ENCODE data around the gene TAS1R1. TPM values are rescaled to one million over a fixed set of nuclear protein-coding genes. Genes with fewer than 3 reads are reported as not detected.

Gene TAS1R1
- total and polyA plus RNA-seq, 10 of the 15 experiments (the other 5 are each of a cell fraction or from before 2014, with no cell fraction given), result 0.03 to 0.06 (median 0.04) TPM; not detected in 7

- TF ChIP-seq HSF1 (IDR thresholded peaks at IDR 0.05; ENCODE audit: low read depth, low read length), result no peak
These were observed 15.0 kb downstream of the TAS1R1 start (continued) for GRCh38 chr1:6570100-6570499.

GRCh38 chr1:6570987-6571386, 15.9 kb downstream of the TAS1R1 start:
- no peak for ATAC-seq
- no peak for TF ChIP-seq RELA (IDR thresholded peaks at IDR 0.05; ENCODE audit: borderline replicate concordance, partially characterized antibody)
- TF ChIP-seq RELB (IDR thresholded peaks at IDR 0.05; ENCODE audit: low read depth), result no peak
- no peak for TF ChIP-seq ASH2L (IDR thresholded peaks at IDR 0.05; ENCODE audit: borderline replicate concordance, low read depth)
- TF ChIP-seq SP1 (IDR thresholded peaks at IDR 0.05; ENCODE audit: low read depth, low read length), result no peak
- no peak for TF ChIP-seq IKZF2 (IDR thresholded peaks at IDR 0.05)
- no peak for TF ChIP-seq ZNF687 (IDR thresholded peaks at IDR 0.05)
- TF ChIP-seq POU2F2 (IDR thresholded peaks at IDR 0.05; ENCODE audit: borderline replicate concordance, low read depth, low read length), result no peak
- H3K4me1 ChIP-seq (ENCODE audit: control insufficient read depth, insufficient read depth, low read length), result no peaks in the 10 kb centered on the region

More at GRCh38 chr1:6570987-6571386, 15.9 kb downstream of the TAS1R1 start:
- RAD21 ChIA-PET (ENCODE audit: unreplicated experiment), result interaction anchor here (0.9 kb wide), 1 partner anchor 75 kb away, joined by 3 read pairs; no protein-coding TSS in a partner anchor
- CTCF ChIA-PET, result no interaction called here
- H3K9me3 ChIP-seq (replicated peaks; ENCODE audit: control insufficient read depth, insufficient read depth, low read length), result no peaks in the 10 kb centered on the region; the same call in 1 of the 3 replicates
- H4K20me1 ChIP-seq (ENCODE audit: control insufficient read depth, insufficient read depth), result no peaks in the 10 kb centered on the region
- H3K27me3 ChIP-seq (replicated peaks in 1 of 2; ENCODE audit: control insufficient read depth in 2 of 2, insufficient read depth in 2 of 2, low read length in 1 of 2), result no peaks in the 10 kb centered on the region; a peak in 1 of 4 replicates
- H2AFZ ChIP-seq (ENCODE audit: control insufficient read depth, low read depth, low read length), result no peak overlapping the region
- H3K4me2 ChIP-seq (ENCODE audit: control insufficient read depth, insufficient read depth), result no peak overlapping the region
- in situ Hi-C loops (cut with MboI) (no loop called here), intact Hi-C loops (cut with micrococcal nuclease; ENCODE audit: unreplicated experiment) (no loop called here)
- WGBS (ENCODE audit: insufficient coverage, insufficient replicate concordance, low lambda C conversion rate, missing lambda C conversion rate), result 30% methylated on average over 5 of the region's 5 CpGs
- SMC1A ChIA-PET (ENCODE audit: uncharacterized antibody, unreplicated experiment), result no interaction called here
- POLR2A ChIA-PET, result interaction anchor here (0.5 kb wide), 1 partner anchor 204 kb away, joined by 4 read pairs; no protein-coding TSS in a partner anchor
- H3K27ac ChIP-seq (ENCODE audit: control insufficient read depth, insufficient read depth), result no peak overlapping the region
- H3K36me3 ChIP-seq (ENCODE audit: control insufficient read depth in 2 of 2, insufficient read depth in 2 of 2, low read length in 1 of 2), result no peaks in the 10 kb centered on the region
- no TSS peak for BruUV-seq (replicated peaks)
- no peaks in the 10 kb centered on the region for H3K79me2 ChIP-seq (ENCODE audit: control insufficient read depth, insufficient read depth, low read length)
- FAIRE-seq, result no peak
- no peak overlapping the region for H3K4me3 ChIP-seq
- no peak for DNase-seq (ENCODE audit: low read depth, low spot score)
- H3K9ac ChIP-seq (ENCODE audit: control insufficient read depth, insufficient read depth, low read length), result no peak overlapping the region

Data from GM12878 (cell line).